HEK293 (cell line): ENCODE measurements around the gene LRRN4.

Experiments used
- CTCF ChIP-seq: fragments of 450-650 bp; formaldehyde crosslinking; IDR thresholded peaks from 2 replicates; pipeline ENCODE4 v1.5.1; 2016; ENCODE audit warnings: missing biosample characterization, missing genetic modification characterization
- MEIS1 ChIP-seq: sonication (generic); formaldehyde crosslinking; IDR thresholded peaks from 2 replicates; pipeline ENCODE4 v1.8.1; 2022; ENCODE audit warnings: missing genetic modification reagents, mild to moderate bottlenecking, borderline replicate concordance
- REST ChIP-seq: fragments of 450-650 bp; formaldehyde crosslinking; IDR thresholded peaks from 2 replicates; pipeline ENCODE4 v1.5.1; 2016; ENCODE audit warnings: missing biosample characterization, missing genetic modification characterization
- ZNF169 ChIP-seq: fragments of 450-650 bp; formaldehyde crosslinking; IDR thresholded peaks from 2 replicates; pipeline ENCODE4 v1.5.1; 2016; ENCODE audit warnings: missing biosample characterization, missing genetic modification characterization
- ZNF510 ChIP-seq: fragments of 450-650 bp; formaldehyde crosslinking; IDR thresholded peaks from 2 replicates; pipeline ENCODE4 v1.5.1; 2018; ENCODE audit warnings: mild to moderate bottlenecking, missing genetic modification characterization, missing biosample characterization; ENCODE audit not compliant: insufficient replicate concordance

- TF ChIP-seq ZNF169 (tag by site-specific recombination) (no peak), ZNF510 (tag by site-specific recombination) (no peak), MEIS1 (CRISPR knock-in tag) (no peak), CTCF (tag by site-specific recombination) (no peak), REST (tag by site-specific recombination) (no peak)
Observed at GRCh38 chr20:6061544-6061943, 7.7 kb upstream of the LRRN4 start.
